Measurements from ENCODE around the gene ZCWPW1.

The ZCWPW1 gene, protein sequence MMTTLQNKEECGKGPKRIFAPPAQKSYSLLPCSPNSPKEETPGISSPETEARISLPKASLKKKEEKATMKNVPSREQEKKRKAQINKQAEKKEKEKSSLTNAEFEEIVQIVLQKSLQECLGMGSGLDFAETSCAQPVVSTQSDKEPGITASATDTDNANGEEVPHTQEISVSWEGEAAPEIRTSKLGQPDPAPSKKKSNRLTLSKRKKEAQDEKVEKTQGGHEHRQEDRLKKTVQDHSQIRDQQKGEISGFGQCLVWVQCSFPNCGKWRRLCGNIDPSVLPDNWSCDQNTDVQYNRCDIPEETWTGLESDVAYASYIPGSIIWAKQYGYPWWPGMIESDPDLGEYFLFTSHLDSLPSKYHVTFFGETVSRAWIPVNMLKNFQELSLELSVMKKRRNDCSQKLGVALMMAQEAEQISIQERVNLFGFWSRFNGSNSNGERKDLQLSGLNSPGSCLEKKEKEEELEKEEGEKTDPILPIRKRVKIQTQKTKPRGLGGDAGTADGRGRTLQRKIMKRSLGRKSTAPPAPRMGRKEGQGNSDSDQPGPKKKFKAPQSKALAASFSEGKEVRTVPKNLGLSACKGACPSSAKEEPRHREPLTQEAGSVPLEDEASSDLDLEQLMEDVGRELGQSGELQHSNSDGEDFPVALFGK

DNA sequence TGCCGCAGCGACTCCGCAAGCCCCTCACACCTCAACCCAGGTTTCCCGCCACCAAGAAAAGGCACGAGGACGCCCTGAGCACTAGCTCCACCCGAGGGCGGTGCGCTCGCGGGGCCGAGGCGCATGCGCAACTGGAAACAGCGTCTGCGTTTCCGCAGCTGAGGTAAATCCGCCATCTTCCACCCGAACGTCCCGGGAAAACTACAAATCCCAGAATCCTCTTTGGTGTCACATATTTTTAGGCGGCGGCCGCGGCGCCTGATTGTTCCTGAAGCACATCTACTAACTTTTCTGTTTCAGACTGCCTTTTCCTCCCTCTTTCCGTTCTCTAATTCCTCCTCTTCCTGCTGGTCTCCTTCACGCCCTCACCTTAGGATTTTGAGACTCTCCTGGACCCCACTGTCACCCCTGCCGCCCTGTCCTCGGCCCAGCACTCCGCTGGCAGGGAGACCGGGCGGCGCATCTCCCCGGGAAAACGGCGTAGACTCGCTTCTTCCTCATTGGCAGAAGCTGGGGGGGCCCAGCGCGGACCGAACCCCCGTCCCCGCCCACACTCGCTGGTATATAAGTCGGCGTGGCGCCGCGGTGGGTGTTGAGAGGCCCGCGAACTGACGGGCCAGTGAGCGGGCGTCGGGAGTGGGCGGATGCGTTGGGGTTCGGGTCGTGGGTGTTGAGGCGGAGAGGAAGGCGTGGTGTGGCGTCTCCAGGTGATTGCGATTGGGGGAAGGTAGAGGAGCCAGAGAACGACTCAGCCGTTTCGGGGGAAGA is at the start of gene ZCWPW1:
Gene ZCWPW1 (minus strand): TSS at position 505 of the 768 bp plus-strand sequence. CDS start 8,054 bp downstream, outside the sequence.
- DNase-seq, result peak; percentile 98

DNA sequence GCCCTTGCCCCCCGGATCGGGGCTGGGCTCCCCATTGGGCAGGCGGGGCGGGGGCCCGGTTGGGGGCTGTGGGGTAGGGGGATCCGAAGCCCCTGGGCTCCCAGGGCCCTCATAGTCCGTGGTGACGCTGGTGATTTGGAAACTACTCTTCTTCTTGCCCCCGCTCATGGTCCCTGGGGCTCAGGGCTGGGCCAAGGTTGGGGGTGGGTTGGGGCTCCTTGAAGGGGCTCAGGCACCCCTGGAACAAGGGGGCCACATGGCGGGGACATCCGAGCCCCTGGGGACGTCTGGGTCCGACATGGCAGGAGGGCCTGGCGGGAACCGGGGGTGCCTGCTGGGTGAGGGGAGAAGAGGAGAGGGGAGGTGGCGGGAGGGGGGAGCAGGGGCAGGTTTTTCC is 49.4 kb upstream of the ZCWPW1 start:
- DNase-seq, result no peak

DNA sequence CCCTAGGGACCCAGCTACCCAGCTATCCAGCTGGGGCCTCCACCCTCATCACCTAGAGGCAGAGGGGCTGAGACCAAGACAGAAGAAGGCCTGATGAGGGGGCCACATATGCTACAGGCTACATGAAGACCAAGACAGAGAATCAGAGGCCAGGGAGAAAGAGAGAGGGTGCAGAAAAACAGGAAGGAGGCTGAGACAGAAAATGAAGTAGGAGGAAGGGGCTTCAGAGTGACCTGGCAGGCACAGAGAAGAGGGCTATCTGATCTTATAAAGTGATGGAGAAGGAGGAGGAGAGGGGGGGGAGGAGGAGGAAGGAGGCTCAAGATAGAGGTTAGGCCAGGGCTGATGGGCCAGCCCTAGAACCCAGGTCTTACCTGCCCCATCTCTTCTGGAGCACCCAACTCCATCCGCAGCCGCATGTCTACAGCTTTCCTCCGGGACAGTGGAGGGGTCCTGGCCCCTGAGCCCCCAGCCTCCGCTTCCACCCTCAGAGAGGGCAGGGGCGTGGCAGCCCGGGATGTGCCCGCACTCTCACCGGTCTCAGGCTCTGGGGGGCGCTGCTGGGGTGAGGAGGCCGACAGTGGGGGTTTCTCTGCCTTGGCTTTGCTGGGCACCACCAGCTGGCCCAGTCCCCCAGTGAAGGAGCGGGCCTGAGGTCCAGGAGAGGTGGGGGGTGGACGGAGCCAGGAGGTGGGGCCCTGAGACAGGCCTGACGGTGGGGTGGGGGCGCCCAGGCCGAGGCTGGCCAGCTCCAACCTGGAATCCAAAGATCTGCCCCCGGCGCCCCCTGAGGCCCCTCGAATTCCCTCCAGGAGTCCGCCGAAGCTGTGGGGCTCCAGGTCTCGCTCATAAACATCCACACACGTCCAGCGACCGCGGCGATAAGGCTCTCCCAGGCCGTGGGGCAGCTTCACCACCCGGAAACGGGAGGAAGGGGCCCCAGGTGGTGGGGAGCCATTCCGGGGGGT is 48.7 kb upstream of the ZCWPW1 start:
- DNase-seq, result no peak

DNA sequence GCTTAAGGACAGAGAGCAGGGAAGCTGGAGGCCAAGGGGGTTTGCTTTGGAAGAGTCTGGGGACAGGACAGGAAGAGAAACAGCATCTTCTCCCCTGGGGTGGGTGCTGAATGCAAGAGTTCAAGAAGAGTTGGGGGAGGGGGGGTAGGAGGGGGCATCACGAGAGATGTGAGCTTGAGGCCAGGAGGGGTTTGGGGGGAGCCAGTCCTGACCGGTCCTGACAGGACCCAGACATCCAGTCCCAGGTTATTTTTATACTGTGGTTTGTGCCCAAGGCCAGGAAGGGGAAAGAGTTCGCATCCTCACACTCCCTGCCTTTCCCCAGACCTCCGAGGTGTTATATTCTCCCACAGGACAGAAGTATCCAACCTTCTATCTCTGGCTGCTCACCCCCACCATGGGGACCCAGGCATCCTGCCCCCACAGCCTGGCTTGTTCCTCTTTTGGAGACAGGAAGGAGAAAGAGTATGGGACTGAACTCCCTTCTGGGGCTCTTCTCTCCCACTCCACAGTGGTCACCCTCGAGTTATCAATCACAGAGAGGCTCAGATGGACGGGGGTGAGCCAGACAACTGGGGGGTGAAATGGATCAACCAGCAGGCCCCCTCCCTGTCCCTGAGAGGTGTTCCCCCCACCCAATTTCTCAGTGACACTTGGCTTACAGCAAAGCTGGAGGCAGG is 47.7 kb upstream of the ZCWPW1 start:
- DNase-seq, result no peak

DNA sequence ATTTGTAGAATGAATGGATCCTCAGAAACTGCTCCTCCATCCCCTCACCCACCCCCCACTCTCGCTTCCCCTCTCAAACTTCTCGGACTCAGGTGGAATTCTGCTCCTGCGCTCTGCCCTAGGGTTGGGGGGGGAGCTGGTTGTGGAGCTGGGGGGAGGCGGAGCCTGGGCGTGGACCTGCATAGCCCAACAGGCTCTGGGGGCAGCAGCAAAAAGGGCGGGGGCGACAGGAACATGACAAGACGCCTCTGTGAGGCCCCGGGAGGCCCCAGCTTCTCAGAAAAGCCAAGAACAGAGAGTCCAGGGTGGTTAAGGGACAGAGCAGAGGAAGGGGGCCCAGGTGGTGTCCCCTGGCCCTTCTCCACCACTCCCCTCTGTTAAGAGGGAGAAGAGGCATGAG is 47.0 kb upstream of the ZCWPW1 start:
- no peak for DNase-seq

DNA sequence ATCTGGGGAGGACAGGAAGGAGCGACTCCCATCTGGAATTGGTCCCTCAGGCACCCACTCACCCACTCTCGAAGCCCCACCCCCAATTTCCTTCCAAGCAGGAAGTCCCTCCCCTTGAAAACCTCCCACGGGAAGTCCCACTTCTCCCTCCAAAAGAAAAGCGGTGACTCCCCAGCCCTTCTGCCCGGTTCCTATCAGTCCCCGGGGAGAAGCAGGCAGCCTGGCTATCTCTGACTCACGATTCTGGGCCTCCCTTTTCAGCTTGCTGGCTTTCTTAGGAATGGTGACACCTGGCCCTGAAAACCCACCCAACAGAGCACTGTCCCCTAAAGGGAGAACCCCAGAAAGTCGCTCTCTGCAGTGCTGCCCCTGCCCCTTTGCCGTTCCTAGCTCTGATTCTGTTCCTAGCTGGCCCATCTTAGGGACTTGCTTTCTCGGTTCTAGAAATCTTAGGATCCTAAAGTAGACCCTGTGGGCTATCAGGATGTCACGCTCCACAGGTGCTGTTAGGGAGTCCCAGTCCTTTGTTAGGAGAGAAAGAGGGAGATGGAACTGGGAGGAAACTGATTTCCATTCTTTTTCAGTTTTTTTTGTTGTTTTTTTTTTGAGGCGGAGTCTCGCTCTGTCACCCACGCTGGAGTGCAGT is 44.5 kb upstream of the ZCWPW1 start:
- no peak for DNase-seq

DNA sequence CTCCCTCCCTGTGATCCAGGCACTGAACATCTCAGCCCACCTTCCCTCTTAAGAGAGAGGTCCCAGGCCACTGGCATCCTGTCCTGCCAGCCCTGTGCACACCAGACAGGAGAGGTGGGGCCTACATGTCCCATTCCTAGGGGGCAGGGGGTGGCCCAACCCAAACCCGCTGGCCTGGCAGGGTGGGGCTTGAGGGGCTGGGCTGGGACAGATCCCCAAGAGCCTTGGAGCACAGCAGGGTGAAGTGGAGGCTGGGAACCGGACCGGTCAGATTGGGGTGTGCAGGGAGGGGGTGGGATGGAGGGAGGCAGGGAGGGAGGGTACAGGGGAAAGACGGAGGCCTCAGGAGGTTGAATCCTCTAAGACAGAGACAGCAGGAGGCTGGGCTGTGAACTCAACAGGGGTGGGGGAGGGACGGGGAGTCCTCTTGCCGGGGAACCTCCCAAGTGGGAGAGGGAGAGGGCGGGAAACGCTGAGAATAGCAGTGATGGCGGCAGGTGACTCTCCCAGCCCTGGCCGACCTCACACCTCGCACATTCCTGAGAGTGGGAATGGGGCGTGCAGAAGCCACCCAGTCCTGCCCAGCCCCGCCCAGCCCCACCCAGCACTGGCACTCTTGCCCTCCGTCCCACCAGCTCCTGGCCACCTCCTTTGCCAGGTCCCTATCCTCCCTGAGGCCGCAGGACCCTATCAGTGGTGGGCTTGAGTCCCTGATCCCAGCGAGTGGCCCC is 43.8 kb upstream of the ZCWPW1 start:
- no peak for DNase-seq

DNA sequence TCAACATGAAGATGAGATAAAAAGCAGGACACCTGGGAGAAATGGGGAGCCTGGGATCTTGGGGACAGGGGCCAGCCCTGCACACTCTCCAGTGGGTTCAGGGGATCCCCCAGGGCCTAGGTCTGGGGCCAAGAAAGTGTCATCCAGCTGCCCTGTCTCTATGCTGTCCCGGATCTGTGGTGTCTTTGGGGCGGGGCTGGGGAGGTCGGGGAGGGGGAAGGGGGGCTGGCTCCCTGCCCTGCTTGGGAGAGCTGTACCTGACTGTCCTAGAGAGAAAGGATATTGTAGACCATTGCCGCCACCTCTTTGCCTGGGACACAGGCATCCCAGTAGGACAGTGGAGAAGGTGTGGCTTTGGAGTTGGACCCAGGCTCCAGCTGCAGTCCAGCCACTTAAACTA is 42.5 kb upstream of the ZCWPW1 start:
- DNase-seq, result no peak

DNA sequence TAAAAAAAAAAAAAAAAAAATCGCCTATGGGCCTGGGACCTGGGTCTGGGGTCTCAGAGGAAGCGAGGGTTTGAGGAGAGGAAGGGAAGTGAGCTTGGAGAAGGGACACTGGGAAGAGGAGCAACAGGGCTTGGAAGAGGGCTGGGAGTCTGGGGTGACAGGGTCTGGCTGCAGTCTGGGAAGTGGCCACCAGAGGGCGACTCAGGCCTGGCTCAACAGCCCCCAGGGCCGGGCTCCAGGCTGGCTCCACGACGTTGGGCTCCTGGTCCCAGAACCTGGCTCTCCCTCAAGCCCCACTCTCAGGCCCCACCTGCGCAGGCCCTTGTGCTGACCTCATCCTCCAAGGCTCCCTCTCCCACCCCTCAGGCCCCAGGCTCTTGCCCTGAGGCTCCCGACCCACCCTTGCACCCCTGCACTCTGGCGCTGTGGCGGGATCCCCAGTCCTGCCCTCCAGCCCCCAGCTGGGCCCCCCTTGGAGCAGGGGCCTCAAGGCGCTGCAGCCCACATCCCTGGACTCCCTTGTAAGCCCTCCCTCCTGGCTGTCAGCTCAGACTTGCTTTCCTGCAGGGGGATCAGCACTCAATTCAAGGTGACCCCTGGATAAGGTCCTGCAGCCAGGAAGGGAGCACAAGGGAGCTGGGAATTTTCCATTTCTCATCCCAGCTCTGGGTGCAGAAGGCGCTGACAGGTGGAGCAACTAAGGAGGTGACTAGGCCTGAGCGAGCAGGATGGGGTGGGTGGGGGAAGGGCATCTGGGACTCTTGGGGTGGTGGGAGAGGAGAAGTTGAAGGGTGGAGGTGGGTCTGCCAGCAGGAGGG is 40.9 kb upstream of the ZCWPW1 start:
- peak; percentile 93 for DNase-seq

DNA sequence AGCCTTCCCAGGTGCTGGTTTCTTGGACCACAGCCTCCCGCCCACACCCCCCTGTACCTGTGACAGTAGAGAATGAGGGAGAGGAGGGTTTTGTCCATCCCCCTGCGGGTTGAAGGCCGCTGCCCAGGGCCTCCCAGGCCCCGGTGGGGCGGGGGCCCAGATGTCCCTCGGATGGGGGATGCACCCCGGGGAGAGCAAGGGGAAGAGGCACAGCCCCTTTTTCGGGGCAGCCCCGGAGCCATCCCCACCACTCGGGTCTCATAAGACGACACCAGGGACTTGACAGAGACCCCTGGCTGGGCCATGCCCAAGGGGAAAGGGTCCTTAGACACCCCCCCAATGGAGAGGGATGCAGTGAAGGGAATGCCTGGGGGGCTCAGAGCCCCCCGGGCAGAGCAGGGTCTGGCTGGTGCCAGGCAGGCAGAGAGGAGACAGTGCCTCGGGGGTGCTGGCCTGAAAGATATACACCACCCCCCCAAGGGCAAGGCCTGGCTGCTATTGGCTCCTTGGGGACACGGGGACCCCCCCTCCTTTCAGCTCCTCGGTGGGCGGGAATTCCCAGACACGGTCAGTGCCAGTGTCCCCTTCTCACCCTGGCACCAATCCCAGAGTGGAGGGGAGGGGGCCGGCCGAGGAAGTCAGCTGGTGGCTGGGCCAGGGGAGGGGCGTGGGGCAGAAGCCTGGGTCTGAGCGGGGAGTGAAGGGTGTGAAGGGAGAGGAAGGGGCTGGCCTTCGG is 39.3 kb upstream of the ZCWPW1 start:
- no peak for DNase-seq

DNA sequence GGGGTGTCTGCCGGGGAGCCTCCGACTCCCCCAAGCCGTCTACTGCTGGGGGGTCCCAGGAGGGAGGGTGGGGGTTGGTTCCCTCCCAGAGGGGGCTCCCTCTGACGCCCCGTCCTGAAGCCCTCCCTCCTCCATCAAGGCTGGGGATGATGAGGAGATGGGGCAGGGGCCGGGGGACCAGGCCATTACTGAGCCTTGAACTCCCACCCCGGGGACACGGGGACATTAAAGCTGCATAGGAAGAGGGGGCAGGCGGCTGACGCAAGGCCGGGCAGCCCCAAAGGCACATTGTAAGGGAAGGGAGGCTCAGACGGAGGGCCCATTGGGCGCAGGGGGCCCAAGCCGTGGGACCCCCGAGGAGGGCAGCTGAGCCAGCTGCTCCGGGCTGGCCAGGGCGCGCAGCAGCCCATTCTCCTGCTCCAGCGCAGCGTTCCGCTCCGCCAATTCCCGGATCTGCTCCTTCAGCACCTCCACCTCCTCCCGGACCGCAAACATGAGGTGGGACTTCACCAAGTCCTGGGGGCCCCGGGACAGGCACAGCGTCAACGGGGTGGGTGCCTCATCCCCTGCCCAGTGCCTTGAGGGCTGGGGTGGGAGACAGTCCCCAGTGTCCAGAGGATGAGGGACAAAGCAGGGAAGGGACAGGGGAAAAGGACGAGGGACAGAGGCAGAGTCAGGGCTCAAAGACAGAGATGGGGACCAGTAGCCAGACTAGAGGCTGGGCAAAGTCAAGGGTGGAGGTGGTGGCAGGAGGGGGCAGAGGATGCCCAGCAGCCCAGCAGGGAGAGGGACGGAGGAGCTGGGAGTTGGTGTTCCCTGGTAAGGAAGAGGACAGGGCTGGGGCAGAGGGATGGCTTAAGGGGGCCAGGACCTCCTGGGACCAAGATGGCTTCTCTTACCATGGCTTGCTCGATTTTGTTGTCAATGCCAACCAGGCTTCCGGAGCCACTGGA is 38.4 kb upstream of the ZCWPW1 start:
- no peak for DNase-seq

DNA sequence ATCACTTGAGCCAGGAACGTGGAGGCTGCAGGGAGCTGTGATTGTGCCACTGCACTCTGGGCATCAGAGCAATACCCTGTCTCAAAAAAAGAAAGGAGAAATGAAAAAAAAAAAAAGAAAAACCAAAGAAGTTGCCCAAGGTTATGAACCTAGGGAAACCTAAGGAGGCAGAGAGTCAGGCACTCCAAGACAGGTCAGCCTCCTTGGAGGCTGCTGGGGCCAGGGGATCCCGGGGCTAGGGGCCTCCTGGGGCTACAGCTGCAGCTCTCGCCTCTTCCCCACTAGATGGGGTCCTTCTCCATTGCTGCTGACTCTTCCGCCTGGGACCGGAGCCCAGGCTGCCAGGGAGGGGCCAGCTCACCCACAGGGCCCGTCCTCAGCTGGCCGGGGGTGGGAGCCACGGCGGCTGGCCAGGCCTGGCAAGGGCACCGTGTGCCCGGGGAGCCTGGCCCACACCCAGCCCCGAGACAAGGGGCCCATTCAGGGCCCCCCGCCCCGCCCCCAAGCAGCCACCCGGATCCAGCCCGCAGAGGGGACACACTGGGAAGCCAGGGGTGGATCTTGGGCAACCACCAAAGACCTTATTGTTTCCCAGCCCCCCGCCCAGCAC is 37.3 kb upstream of the ZCWPW1 start:
- DNase-seq, result no peak

DNA sequence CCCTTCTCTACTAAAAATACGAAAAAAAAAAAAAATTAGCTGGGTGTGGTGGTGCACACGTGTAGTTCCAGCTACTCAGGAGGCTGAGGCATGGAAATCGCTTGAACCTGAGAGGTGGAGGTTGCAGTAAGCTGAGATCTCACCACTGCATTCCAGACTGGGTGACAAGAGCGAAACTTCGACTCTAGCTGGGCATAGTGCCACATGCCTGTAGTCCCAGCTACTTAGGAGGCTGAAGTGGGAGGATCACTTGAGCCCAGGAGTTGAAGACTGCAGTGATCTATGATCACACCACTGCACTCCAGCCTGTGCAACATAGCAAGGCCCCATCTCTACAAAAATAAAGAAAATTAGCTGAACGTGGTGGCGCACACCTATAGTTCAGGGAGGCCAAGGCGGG is 36.8 kb upstream of the ZCWPW1 start:
- DNase-seq, result no peak

DNA sequence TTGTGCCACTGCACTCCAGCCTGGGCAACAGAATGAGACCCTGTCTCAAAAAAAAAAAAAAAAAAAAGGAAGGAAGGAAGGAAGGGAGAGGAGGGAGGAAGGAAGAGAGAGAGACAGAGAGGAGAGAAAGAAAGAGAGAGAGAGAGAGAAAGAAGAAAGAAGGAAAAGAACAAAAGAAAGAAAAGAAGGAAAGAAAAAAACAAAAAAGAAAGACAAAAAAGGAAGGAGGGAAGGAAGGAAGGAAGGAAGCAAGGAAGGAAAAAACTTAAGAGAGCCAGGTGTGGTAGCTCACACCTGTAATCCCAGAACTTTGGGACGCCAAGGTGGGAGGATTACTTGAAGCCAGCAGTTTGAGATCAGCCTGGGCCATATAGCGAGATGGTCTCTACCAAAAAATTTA is 36.3 kb upstream of the ZCWPW1 start:
- no peak for DNase-seq

DNA sequence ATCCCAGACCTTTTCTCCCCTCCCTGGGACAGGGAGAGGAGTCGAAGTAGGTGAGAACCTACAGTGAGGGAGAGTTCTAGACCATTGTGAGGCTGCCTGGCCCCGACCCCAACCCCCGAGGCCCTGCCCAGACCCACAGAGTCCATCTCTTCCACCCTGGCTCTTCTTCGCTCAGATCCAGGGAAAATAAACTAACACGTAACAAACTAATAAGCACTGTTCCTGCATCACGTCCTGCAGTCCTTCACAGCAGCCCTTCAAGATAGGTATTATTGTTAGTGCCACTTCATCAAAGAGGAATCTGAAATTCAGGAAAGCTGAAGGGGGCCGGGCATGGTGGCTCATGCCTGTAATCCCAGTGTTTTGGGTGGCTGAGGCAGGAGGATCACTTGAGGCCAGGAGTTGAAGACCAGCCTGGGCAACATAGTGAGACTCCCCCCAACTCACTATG is 35.7 kb upstream of the ZCWPW1 start, which contains the start of gene SPACDR:
Gene SPACDR (minus strand): TSS at position 51 of the 451 bp plus-strand sequence. CDS start 235 bp downstream, outside the sequence.
- no peak for DNase-seq

DNA sequence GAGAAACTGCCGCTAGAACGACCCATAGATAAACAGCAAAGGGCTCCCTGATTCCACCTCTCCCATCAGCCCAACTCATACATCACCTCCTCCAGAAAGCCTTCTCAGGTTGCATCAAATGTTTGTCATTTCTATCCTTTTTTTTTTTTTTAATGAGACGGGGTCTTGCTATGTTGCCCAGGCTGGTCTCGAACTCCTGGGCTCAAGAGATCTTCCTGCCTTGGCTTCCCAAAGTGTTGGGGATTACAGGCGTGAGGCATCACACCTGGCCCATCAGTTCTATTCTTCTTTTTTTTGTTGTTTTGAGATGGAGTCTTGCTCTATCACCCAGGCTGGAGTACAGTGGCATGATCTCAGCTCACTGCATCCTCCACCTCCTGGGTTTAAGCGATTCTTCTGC is 28.5 kb upstream of the ZCWPW1 start:
- DNase-seq, result no peak

DNA sequence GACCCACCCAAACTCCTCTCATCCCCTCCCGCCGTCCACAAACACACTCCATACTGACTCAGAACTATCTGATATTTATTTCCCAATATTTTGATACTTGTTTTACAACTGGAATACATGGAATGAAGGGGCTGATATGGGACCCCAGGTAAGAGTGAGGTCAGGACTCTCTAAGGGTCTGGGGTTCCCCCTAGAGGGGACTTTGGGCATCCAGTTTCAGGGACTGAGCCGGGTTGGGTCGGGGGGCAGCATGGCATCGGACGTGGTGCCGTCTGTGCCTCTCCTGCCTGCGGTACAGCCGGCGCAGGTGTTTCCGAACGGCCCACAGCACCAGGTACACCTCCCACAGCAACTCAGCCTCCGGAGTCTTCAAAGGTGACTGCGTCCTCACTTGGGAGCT is 28.1 kb upstream of the ZCWPW1 start:
- DNase-seq, result no peak

All from retina (tissue), 1 donor.